HCT116 (cell line): ENCODE results near the gene AGAP1. TPM values are rescaled to one million over a fixed set of nuclear protein-coding genes. Genes with fewer than 3 reads are reported as not detected.

Experiments
- ATAC-seq: fragments of 200-7000 bp; cut with Tn5 transposase; 2 replicates; pipeline ENCODE4 v1.9.1; 2020; ENCODE audit warnings: mild to moderate bottlenecking, moderate library complexity
- BruUV-seq: library from RNA; stranded (reverse); fragments of 400-500 nt; replicated peaks from 2 replicates; lab custom pipeline; 2021; lab: Mats Ljungman, UMichigan
- CTCF ChIA-PET: fragments of 300-600 bp; sonication (Branson Sonifier 250); formaldehyde crosslinking; loops from one replicate; lab custom pipeline; 2021; ENCODE audit warnings: antibody characterized with exemption; lab: Charles Lee
- POLR2A ChIA-PET: fragments of 300-600, 350-600 bp; sonication (Branson Sonifier 250); formaldehyde crosslinking; loops from one replicate; lab custom pipeline; 2021; ENCODE audit warnings: antibody characterized with exemption; lab: Charles Lee
- RAD21 ChIA-PET, 2 experiments: fragments of 300-600 bp; sonication (Branson Sonifier 250); formaldehyde crosslinking; loops; one replicate each; lab custom pipeline; 2023; ENCODE audit warnings: low total read pairs in 2 of 2; ENCODE audit not compliant: uncharacterized antibody in 2 of 2, unreplicated experiment in 2 of 2, low non-redundant PET in 1 of 2; lab: Charles Lee
- DNase-seq: peaks from one replicate; pipeline ENCODE4 v3.0.0-alpha.2; 2010; ENCODE audit warnings: low read depth, low spot score
- H2AFZ ChIP-seq: fragments of 200-600 bp; shearing (Covaris generic), sonication (generic); 2 replicates; pipeline ENCODE4 v1.6.1; 2017; ENCODE audit warnings: low read depth, mixed run types, mixed read lengths, antibody characterized with exemption, low read length; ENCODE audit not compliant: poor library complexity, severe bottlenecking
- H3K27ac ChIP-seq: 2 replicates; pipeline ENCODE4 v1.5.1; 2012; ENCODE audit warnings: low read depth, low read length
- H3K27me3 ChIP-seq: fragments of 200-600 bp; sonication (generic); 2 replicates; pipeline ENCODE4 v1.6.1; 2016; ENCODE audit warnings: mixed run types, low read length, mixed read lengths; ENCODE audit not compliant: insufficient read depth
- H3K36me3 ChIP-seq, 2 experiments: fragments of 200-500 bp in 1 of 2; fragments of 200-600 bp in 1 of 2; sonication (Bioruptor generic) in 1 of 2; sonication (generic) in 1 of 2; 2 replicates each; pipeline versions ENCODE4 v1.5.1 to v1.6.1; 2014 to 2016; ENCODE audit warnings: low read length in 2 of 2, inconsistent platforms in 1 of 2, mixed read lengths in 1 of 2, mixed run types in 1 of 2; ENCODE audit not compliant: insufficient read depth in 2 of 2, control insufficient read depth in 1 of 2
- H3K4me1 ChIP-seq, 2 experiments: fragments of 200-600 bp in 1 of 2; sonication (generic) in 1 of 2; 2 replicates each; pipeline versions ENCODE4 v1.5.1 to v1.6.1; 2012 to 2017; ENCODE audit warnings: low read length in 2 of 2, inconsistent platforms in 1 of 2, mild to moderate bottlenecking in 1 of 2, mixed read lengths in 1 of 2, mixed run types in 1 of 2, moderate library complexity in 1 of 2; ENCODE audit not compliant: insufficient read depth in 2 of 2, control insufficient read depth in 1 of 2
- H3K4me2 ChIP-seq: fragments of 200-600 bp; sonication (generic); 2 replicates; pipeline ENCODE4 v1.6.1; 2017; ENCODE audit warnings: mixed run types, low read length, mixed read lengths
- H3K4me3 ChIP-seq, 2 experiments: fragments of 200-600 bp in 1 of 2; sonication (generic) in 1 of 2; replicated peaks in 1 of 2; 2 replicates each; pipeline ENCODE4 v1.5.1; 2011 to 2016; ENCODE audit warnings: low read length in 2 of 2, control low read depth in 1 of 2, low read depth in 1 of 2, mild to moderate bottlenecking in 1 of 2, mixed read lengths in 1 of 2, mixed run types in 1 of 2
- H3K79me2 ChIP-seq: fragments of 200-600 bp; sonication (generic); 2 replicates; pipeline ENCODE4 v1.6.1; 2017; ENCODE audit warnings: mild to moderate bottlenecking, mixed run types, low read length, moderate library complexity, mixed read lengths; ENCODE audit not compliant: insufficient read depth
- H3K9ac ChIP-seq: fragments of 200-600 bp; sonication (generic); 2 replicates; pipeline ENCODE4 v1.6.1; 2016; ENCODE audit warnings: low read length, mixed read lengths
- H3K9me2 ChIP-seq: fragments of 200-600 bp; sonication (generic), shearing (Covaris generic); 2 replicates; pipeline ENCODE4 v1.6.1; 2017; ENCODE audit warnings: mixed run types, mild to moderate bottlenecking, moderate library complexity; ENCODE audit not compliant: insufficient read depth
- H3K9me3 ChIP-seq, 2 experiments: fragments of 200-500 bp in 1 of 2; fragments of 200-600 bp in 1 of 2; sonication (Bioruptor generic) in 1 of 2; sonication (generic) in 1 of 2; 2 replicates each; pipeline ENCODE4 v1.6.1; 2014 to 2017; ENCODE audit warnings: low read length in 2 of 2, mixed read lengths in 2 of 2, inconsistent platforms in 1 of 2, low read depth in 1 of 2, mild to moderate bottlenecking in 1 of 2, mixed run types in 1 of 2, moderate library complexity in 1 of 2; ENCODE audit not compliant: control insufficient read depth in 1 of 2, insufficient read depth in 1 of 2
- H4K20me1 ChIP-seq: fragments of 200-600 bp; sonication (generic), shearing (Covaris generic); 2 replicates; pipeline ENCODE4 v1.6.1; 2017; ENCODE audit warnings: mixed run types, mild to moderate bottlenecking, moderate library complexity; ENCODE audit not compliant: insufficient read depth
- CBX3 ChIP-seq: IDR thresholded peaks from 2 replicates; pipeline ENCODE4 v1.6.1; 2012; ENCODE audit warnings: low read depth
- EZH2 ChIP-seq: fragments of 200-600 bp; sonication (generic); IDR thresholded peaks from 2 replicates; pipeline ENCODE4 v1.6.1; 2017; ENCODE audit warnings: antibody characterized with exemption, mixed run types
- FOSL1 ChIP-seq: IDR thresholded peaks from 2 replicates; pipeline ENCODE4 v1.6.1; 2012; ENCODE audit warnings: low read depth
- JUND ChIP-seq: IDR thresholded peaks from 2 replicates; pipeline ENCODE4 v1.6.1; 2012
- POLR2AphosphoS5 ChIP-seq: IDR thresholded peaks from 2 replicates; pipeline ENCODE4 v1.6.1; 2011; ENCODE audit warnings: mild to moderate bottlenecking, low read depth, low read length, moderate library complexity
- TCF7L2 ChIP-seq: IDR thresholded peaks from 2 replicates; pipeline ENCODE4 v1.7.0; 2011; ENCODE audit warnings: borderline replicate concordance, inconsistent platforms; ENCODE audit not compliant: insufficient read depth, insufficient read length; ENCODE audit errors: extremely low read depth
- ZFX ChIP-seq: fragments of 450-650 bp; IDR thresholded peaks from 2 replicates; pipeline ENCODE4 v1.6.1; 2017
- ZNF274 ChIP-seq: fragments of 200-500 bp; sonication (Bioruptor generic); IDR thresholded peaks from 2 replicates; pipeline ENCODE4 v1.6.1; 2014; ENCODE audit warnings: mild to moderate bottlenecking, low read depth, low read length, inconsistent platforms
- intact Hi-C: fragments of 100-400 bp; cut with micrococcal nuclease; formaldehyde crosslinking; loops from 2 replicates; pipeline ENCODE4 v1.10.0; 2022
- total RNA-seq: library from RNA; stranded (reverse); gene quantifications from one replicate; pipeline ENCODE4 v1.2.1, GENCODE V29; 2021; ENCODE audit not compliant: unreplicated experiment
- TF ChIP-seq, protein P1 (sequence below), 3 experiments: fragments of 200-600 bp in 1 of 3; sonication (generic) in 1 of 3; IDR thresholded peaks in 2 of 3; conservative IDR thresholded peaks in 1 of 3; 2 replicates each; pipeline ENCODE4 v1.5.1; 2012 to 2017; ENCODE audit warnings: low read depth in 2 of 3, low read length in 2 of 3, antibody characterized with exemption in 1 of 3, borderline replicate concordance in 1 of 3, control low read depth in 1 of 3, mild to moderate bottlenecking in 1 of 3, mixed read lengths in 1 of 3, mixed run types in 1 of 3, moderate library complexity in 1 of 3; ENCODE audit not compliant: insufficient read depth in 1 of 3
- TF ChIP-seq, protein P2 (sequence below): IDR thresholded peaks from 2 replicates; pipeline ENCODE4 v1.6.1; 2012; ENCODE audit warnings: low read depth
- TF ChIP-seq, protein P3 (sequence below): IDR thresholded peaks from 2 replicates; pipeline ENCODE4 v1.6.1; 2012

The AGAP1 gene
- total RNA-seq, 1 experiment from 2014 or later = 43.8 TPM

DNA sequence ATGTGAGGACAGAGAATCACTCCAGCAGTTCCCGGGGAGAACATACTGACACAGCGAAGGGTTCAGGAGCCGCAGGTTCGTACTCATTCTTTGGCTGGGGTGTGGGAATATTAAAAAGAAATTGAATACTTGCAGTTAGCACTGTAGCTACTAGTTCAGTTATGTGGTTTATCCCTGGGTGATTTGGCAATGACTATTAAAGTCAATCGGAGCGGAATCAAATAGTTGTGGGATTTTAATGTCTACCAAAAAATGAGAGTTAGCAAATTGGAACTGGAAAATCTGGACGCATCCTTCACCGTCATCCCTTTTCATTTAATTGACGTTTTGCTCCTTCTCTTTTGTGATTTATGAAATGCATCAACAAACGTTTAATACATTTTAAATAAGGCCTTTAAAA lies 623.6 kb downstream of the AGAP1 start (continued):
- TF ChIP-seq, protein P1, sequence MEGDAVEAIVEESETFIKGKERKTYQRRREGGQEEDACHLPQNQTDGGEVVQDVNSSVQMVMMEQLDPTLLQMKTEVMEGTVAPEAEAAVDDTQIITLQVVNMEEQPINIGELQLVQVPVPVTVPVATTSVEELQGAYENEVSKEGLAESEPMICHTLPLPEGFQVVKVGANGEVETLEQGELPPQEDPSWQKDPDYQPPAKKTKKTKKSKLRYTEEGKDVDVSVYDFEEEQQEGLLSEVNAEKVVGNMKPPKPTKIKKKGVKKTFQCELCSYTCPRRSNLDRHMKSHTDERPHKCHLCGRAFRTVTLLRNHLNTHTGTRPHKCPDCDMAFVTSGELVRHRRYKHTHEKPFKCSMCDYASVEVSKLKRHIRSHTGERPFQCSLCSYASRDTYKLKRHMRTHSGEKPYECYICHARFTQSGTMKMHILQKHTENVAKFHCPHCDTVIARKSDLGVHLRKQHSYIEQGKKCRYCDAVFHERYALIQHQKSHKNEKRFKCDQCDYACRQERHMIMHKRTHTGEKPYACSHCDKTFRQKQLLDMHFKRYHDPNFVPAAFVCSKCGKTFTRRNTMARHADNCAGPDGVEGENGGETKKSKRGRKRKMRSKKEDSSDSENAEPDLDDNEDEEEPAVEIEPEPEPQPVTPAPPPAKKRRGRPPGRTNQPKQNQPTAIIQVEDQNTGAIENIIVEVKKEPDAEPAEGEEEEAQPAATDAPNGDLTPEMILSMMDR (IDR thresholded peaks at IDR 0.05 in 2 of 3, conservative IDR thresholded peaks at IDR 0.05 in 1 of 3; ENCODE audit: borderline replicate concordance in 1 of 3, insufficient read depth in 1 of 3, low read depth in 2 of 3, low read length in 2 of 3) = no peak

DNA sequence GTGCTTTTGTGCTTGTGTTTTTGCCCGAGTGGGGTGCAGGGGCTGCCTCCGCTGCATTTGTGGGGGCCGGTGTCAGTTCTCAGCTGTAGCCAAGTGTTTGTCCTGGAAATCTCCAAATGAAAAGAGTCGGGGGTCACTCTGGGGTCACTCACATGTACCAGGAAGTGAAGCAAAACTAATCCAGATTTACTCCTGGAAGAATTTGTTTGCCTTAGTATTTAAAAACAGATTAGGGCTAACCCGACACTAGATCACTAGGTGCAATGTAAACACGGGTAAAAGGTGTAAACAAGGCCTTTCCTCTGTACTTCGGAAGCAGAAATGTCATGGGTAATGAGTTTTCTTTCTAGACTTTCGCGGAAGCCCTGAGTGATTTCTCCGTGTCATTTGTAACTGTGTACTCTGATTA lies 624.0 kb downstream of the AGAP1 start:
- Histone ChIP-seq H3K9me3 (no peaks in the 10 kb centered on the region), H3K4me1 (no peaks in the 10 kb centered on the region), H4K20me1 (no peaks in the 10 kb centered on the region), H3K27ac (no peak overlapping the region), H3K9me2 (no peaks in the 10 kb centered on the region), H3K4me3 (no peak overlapping the region), H3K4me2 (no peak overlapping the region), H3K27me3 (no peaks in the 10 kb centered on the region), H3K79me2 (no peaks in the 10 kb centered on the region), H3K36me3 (no peaks in the 10 kb centered on the region), H2AFZ (no peak overlapping the region), H3K9ac (no peak overlapping the region)
- RAD21 ChIA-PET = no interaction called here
- intact Hi-C loops = no loop called here
- no peak for ATAC-seq
- POLR2A ChIA-PET = interaction anchor here (0.6 kb wide), 1 partner anchor 803 kb away, joined by 3 read pairs; no protein-coding TSS in a partner anchor
- no peak for DNase-seq
- TF ChIP-seq ZFX (no peak), CBX3 (no peak), POLR2AphosphoS5 (no peak), ZNF274 (no peak), TCF7L2 (no peak), JUND (no peak), EZH2 (no peak), FOSL1 (no peak)
- TF ChIP-seq, protein P2, sequence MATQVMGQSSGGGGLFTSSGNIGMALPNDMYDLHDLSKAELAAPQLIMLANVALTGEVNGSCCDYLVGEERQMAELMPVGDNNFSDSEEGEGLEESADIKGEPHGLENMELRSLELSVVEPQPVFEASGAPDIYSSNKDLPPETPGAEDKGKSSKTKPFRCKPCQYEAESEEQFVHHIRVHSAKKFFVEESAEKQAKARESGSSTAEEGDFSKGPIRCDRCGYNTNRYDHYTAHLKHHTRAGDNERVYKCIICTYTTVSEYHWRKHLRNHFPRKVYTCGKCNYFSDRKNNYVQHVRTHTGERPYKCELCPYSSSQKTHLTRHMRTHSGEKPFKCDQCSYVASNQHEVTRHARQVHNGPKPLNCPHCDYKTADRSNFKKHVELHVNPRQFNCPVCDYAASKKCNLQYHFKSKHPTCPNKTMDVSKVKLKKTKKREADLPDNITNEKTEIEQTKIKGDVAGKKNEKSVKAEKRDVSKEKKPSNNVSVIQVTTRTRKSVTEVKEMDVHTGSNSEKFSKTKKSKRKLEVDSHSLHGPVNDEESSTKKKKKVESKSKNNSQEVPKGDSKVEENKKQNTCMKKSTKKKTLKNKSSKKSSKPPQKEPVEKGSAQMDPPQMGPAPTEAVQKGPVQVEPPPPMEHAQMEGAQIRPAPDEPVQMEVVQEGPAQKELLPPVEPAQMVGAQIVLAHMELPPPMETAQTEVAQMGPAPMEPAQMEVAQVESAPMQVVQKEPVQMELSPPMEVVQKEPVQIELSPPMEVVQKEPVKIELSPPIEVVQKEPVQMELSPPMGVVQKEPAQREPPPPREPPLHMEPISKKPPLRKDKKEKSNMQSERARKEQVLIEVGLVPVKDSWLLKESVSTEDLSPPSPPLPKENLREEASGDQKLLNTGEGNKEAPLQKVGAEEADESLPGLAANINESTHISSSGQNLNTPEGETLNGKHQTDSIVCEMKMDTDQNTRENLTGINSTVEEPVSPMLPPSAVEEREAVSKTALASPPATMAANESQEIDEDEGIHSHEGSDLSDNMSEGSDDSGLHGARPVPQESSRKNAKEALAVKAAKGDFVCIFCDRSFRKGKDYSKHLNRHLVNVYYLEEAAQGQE = no peak
- TF ChIP-seq, protein P3, sequence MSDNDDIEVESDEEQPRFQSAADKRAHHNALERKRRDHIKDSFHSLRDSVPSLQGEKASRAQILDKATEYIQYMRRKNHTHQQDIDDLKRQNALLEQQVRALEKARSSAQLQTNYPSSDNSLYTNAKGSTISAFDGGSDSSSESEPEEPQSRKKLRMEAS = no peak
- CTCF ChIA-PET = no interaction called here
- no TSS peak for BruUV-seq
